GM12801 (cell line): ENCODE results near the gene CNPY4.

ENCODE experiments used
- TF ChIP-seq, protein P1 (sequence below): IDR thresholded peaks from one replicate; pipeline ENCODE4 v1.5.1; 2011; ENCODE audit warnings: control low read depth; ENCODE audit not compliant: insufficient read length; ENCODE audit errors: extremely low read depth

Gene CNPY4

DNA sequence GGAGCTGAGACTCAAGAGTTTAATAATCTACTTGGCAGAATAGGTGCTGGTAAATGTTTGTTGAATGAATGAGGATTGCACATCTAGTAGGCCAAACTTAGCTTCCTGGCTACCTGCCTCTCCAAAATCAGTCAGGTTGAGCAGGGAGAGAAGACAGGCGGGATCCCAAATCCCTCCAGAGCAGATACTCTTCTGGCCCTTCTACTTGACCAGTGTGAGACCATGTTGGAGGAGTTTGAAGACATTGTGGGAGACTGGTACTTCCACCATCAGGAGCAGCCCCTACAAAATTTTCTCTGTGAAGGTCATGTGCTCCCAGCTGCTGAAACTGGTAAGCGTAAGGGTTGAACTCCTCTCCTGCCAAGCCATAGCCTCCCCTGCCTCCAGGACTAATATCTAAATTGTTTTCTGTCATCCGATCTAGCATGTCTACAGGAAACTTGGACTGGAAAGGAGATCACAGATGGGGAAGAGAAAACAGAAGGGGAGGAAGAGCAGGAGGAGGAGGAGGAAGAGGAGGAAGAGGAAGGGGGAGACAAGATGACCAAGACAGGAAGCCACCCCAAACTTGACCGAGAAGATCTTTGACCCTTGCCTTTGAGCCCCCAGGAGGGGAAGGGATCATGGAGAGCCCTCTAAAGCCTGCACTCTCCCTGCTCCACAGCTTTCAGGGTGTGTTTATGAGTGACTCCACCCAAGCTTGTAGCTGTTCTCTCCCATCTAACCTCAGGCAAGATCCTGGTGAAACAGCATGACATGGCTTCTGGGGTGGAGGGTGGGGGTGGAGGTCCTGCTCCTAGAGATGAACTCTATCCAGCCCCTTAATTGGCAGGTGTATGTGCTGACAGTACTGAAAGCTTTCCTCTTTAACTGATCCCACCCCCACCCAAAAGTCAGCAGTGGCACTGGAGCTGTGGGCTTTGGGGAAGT is 5.1 kb downstream of the CNPY4 start:
- TF ChIP-seq, protein P1, sequence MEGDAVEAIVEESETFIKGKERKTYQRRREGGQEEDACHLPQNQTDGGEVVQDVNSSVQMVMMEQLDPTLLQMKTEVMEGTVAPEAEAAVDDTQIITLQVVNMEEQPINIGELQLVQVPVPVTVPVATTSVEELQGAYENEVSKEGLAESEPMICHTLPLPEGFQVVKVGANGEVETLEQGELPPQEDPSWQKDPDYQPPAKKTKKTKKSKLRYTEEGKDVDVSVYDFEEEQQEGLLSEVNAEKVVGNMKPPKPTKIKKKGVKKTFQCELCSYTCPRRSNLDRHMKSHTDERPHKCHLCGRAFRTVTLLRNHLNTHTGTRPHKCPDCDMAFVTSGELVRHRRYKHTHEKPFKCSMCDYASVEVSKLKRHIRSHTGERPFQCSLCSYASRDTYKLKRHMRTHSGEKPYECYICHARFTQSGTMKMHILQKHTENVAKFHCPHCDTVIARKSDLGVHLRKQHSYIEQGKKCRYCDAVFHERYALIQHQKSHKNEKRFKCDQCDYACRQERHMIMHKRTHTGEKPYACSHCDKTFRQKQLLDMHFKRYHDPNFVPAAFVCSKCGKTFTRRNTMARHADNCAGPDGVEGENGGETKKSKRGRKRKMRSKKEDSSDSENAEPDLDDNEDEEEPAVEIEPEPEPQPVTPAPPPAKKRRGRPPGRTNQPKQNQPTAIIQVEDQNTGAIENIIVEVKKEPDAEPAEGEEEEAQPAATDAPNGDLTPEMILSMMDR: no peak

DNA sequence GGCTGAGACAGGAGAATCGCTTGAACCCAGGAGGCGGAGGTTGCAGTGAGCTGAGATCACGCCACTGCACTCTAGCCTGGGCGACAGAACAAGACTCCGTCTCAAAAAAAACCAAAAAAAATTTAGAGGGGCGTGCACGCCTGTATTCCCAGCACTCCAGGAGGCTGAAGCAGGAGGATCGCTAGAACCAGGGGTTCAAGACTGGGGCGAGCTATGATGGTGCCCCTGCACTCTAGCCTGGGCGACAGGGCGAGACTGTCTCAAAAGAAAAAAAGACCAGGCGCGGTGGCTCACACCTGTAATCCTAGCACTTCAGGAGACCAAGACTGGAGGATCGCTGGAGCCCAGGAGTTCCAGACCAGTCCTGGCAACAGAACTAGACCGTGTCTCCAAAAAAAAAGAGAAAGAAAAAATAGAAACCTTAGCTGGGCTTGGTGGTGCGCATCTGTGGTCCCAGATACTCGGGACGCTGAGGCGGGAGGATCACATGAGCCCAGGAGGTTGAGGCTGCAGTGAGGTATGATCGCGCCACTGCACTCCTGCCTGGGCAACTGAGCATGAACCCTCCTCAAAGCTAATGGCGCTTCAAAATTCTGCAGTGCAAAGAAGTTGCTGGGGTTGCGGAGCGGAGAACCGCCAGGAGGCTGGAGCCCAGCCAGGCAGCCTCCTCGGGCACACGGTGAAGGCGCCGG is 7.0 kb downstream of the CNPY4 start:
- TF ChIP-seq, protein P1: no peak

DNA sequence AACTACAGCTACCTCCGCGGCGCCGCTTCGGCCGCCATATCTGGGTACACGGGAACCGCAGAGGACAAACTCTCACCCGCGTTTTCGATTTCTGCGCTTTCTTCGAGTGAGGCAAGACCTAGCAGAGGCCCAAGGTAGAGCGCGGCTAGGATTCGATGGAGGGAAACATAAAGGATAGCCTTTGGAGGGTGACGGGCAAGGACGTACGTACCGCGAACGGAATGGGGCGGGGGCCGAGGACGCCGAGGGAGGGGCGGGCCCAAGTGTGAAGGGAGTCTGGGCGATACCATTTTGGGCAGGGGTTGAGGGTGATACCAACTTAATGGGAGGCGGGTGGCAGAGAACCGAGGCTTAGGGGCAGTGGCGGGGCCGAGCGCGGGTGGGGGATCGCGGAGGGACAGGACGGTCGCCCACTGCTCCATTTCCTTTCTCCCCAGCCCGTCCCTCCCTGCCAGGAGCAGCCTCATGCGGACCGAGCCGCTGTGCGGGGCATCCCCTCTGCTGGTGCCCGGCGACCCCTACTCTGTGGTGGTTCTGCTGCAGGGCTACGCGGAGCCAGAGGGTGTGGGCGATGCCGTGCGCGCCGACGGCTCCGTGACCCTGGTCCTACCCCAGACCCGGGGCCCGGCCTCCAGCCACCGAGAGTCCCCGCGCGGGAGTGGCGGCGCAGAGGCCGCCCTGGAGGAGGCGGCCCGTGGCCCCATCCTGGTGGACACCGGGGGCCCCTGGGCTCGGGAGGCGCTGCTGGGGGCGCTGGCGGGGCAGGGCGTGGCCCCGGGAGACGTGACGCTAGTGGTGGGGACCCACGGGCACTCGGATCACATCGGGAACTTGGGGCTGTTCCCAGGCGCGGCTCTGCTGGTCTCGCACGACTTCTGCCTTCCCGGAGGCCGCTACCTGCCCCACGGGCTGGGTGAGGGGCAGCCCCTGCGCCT is 7.8 kb downstream of the CNPY4 start, which contains the start of gene MBLAC1:
TSS of gene MBLAC1 (plus strand) at position 37 of the 935 bp plus-strand sequence. CDS start at position 466, 429 bp downstream.
- TF ChIP-seq, protein P1: no peak

DNA sequence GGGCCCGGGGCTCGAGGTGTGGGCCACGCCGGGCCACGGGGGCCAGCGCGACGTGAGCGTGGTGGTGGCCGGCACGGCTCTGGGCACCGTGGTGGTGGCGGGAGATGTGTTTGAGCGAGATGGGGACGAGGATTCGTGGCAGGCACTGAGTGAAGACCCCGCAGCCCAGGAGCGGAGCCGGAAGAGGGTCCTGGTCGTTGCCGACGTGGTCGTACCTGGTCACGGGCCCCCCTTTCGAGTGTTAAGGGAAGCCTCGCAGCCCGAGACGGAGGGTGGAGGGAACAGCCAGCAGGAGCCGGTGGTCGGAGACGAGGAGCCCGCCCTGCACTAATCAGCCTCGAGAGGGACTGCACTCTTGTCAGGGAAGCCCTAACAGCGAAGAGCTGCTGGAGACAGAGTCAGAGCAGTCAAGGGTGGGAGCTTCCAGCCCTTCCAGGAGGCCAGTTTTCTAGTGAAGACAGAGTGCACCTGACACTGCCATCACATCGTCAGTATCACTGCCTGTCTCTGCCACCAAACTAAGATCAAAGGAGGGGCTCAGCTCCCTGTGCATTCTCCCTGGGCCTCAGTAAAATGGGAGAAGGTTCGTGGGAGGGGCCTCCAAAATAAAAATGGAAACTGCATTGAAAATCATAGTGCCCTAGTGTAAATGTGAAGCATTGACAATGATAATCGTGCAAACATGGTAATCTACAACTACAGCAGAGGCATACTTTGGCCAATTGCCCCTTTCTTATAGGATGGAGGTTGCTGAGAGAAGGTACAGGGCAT is 8.6 kb downstream of the CNPY4 start:
- TF ChIP-seq, protein P1: no peak

DNA sequence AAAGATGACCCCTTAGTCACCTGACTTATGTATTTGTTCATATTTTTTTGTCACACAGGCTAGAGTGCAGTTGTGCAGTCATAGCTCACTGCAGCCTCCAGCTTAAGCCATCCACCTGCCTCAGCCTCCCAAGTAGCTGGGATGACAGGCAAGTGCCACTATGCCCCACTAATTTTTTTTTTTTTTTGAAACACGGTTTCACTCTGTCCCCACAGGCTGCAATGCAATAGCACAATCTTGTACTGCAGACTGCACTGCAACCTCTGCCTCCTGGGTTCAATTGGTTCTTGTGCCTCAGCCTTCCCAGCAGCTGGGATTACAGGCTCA is 9.2 kb downstream of the CNPY4 start:
- TF ChIP-seq, protein P1: no peak

DNA sequence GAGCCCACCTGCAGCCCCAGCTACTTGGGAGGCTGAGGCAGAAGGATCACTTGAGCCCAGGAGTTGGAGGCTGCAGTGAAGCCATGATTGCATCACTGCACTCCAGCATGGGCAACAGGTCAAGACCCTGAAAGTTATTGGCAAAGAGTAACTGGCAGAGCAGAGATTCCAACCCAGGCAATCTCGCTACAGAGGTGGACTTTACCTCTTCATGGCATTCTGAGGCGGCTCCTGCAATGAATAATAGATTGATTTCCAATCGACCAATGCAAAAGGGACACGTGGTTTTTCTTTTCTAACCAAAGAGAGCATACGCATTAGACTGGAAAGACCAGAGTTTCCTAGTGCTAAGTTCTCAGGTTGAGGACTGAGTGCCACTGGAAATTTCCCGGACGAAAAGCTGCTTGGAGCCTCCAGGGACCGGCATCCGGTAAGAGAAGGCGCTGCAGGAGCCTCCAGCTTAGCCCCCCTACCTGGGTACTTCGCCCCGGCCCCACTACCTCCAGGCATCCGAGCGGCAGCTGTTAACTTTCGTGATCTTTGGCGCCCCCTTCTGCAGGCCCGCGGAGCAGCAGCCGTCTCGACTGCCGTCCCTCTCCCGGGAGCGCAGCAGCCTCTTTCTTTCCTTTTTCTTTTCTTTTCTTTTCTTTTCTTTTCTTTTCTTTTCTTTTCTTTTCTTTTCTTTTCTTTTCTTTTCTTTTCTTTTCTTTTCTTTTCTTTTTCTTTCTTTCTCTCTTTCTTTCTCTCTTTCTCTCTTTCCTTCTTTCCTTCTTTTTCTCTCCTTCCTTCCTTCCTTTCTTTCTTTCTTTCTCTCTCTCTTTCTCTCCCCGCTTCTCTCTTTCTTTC is 11.4 kb downstream of the CNPY4 start:
- TF ChIP-seq, protein P1: no peak
